ENCODE measurements around the gene CDK14.

Gene CDK14

GRCh38 chr7:90686146-90686545 lies 90.0 kb downstream of the CDK14 start:
- CTCF ChIA-PET, result interaction anchor here (1.0 to 1.1 kb wide), 2 partner anchors 13 to 26 kb away, joined by 3 read pairs; no protein-coding TSS in a partner anchor
- DNase-seq (ENCODE audit: extremely low spot score), result no peak
- POLR2A ChIA-PET, result no interaction called here
- TF ChIP-seq, protein P1, sequence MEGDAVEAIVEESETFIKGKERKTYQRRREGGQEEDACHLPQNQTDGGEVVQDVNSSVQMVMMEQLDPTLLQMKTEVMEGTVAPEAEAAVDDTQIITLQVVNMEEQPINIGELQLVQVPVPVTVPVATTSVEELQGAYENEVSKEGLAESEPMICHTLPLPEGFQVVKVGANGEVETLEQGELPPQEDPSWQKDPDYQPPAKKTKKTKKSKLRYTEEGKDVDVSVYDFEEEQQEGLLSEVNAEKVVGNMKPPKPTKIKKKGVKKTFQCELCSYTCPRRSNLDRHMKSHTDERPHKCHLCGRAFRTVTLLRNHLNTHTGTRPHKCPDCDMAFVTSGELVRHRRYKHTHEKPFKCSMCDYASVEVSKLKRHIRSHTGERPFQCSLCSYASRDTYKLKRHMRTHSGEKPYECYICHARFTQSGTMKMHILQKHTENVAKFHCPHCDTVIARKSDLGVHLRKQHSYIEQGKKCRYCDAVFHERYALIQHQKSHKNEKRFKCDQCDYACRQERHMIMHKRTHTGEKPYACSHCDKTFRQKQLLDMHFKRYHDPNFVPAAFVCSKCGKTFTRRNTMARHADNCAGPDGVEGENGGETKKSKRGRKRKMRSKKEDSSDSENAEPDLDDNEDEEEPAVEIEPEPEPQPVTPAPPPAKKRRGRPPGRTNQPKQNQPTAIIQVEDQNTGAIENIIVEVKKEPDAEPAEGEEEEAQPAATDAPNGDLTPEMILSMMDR (IDR thresholded peaks at IDR 0.05; ENCODE audit: control extremely low read depth, extremely low read depth, low read depth, missing control alignments), result no peak

- POLR2A ChIA-PET, result no interaction called here
- CTCF ChIA-PET, result interaction anchor here (1.3 to 4.1 kb wide), 4 partner anchors 8 to 346 kb away, joined by 3 to 17 read pairs (median 6); no protein-coding TSS in a partner anchor
These were observed 92.7 kb downstream of the CDK14 start for GRCh38 chr7:90688810-90689209.

DNA sequence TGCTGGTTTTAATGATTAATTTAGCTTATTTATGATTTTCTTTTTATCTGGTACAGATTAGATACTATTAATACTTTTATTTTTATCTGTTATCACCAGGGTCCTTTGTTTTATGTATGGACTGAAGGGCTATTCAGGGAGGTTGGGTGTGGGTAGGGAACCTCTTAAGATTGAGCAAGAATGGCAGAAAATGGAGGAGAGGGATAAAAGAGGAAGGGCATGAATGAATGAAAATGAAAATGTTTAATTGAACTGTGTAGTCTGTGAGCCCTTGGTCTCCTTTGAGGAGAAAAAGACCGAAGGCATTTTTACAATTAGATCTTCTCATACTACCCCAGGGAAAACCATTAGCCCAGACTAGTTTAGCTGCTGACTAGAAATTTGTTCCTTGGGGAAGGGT lies 93.1 kb downstream of the CDK14 start:
- CTCF ChIA-PET, result interaction anchor here (1.3 to 4.1 kb wide), 4 partner anchors 9 to 345 kb away, joined by 3 to 17 read pairs (median 6); no protein-coding TSS in a partner anchor
- TF ChIP-seq, protein P1 (IDR thresholded peaks at IDR 0.05; ENCODE audit: control extremely low read depth, extremely low read depth, low read depth, missing control alignments), result no peak
- no peak for DNase-seq (ENCODE audit: extremely low spot score)
- POLR2A ChIA-PET, result no interaction called here

More at GRCh38 chr7:90688810-90689209, 92.7 kb downstream of the CDK14 start:
- TF ChIP-seq, protein P1 (IDR thresholded peaks at IDR 0.05; ENCODE audit: control extremely low read depth, extremely low read depth, low read depth, missing control alignments), result no peak
- no peak for DNase-seq (ENCODE audit: extremely low spot score)

- CTCF ChIA-PET, result interaction anchor here (1.0 to 4.1 kb wide), 3 partner anchors 10 to 384 kb away, joined by 3 to 19 read pairs (median 17); no protein-coding TSS in a partner anchor
- DNase-seq (ENCODE audit: extremely low spot score), result no peak
- TF ChIP-seq, protein P1 (IDR thresholded peaks at IDR 0.05; ENCODE audit: control extremely low read depth, extremely low read depth, low read depth, missing control alignments), result no peak
- POLR2A ChIA-PET, result no interaction called here
These were observed 94.2 kb downstream of the CDK14 start for GRCh38 chr7:90690159-90690858.

DNA sequence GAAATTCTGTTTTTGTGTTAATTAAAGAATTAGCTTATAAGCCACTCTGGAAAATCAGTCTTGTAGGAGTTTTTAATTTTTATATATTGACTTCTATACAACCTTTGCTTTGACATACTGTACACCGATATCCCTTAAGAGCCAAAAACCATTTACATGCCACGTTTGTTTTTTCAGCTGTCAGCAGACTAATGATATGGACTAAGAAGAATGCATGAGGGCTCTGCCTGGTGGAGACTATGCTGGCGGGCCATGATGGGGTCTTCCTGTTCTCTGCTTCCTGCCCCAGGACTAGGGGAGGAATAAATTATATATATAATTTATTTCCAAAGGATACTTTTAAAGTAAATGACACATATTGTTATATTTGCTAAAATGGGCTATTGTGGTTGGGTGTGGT lies 96.3 kb downstream of the CDK14 start:
- POLR2A ChIA-PET, result no interaction called here
- no peak for DNase-seq (ENCODE audit: extremely low spot score)
- TF ChIP-seq, protein P1 (IDR thresholded peaks at IDR 0.05; ENCODE audit: control extremely low read depth, extremely low read depth, low read depth, missing control alignments), result no peak
- CTCF ChIA-PET, result interaction anchor here (0.8 to 4.1 kb wide), 5 partner anchors 8 to 342 kb away, joined by 3 to 19 read pairs (median 10); no protein-coding TSS in a partner anchor

- no peak for DNase-seq (ENCODE audit: extremely low spot score)
- POLR2A ChIA-PET, result no interaction called here
- TF ChIP-seq, protein P1 (IDR thresholded peaks at IDR 0.05; ENCODE audit: control extremely low read depth, extremely low read depth, low read depth, missing control alignments), result no peak
- CTCF ChIA-PET, result interaction anchor here (1.2 to 3.9 kb wide), 3 partner anchors 13 to 16 kb away, joined by 3 to 19 read pairs (median 3); no protein-coding TSS in a partner anchor
These were observed 96.8 kb downstream of the CDK14 start for GRCh38 chr7:90692947-90693346.

All from GM10248 (cell line).